ENCODE data around the gene RNF225.

GRCh38 chr19:58398545-58398944 lies 3.1 kb downstream of the RNF225 start:
- TF ChIP-seq SAFB2 (CRISPR knock-in tag; IDR thresholded peaks at IDR 0.05; ENCODE audit: borderline replicate concordance, low read depth) (no peak), ONECUT2 (CRISPR knock-in tag; IDR thresholded peaks at IDR 0.05) (no peak), ZUFSP (CRISPR knock-in tag; IDR thresholded peaks at IDR 0.05; ENCODE audit: borderline replicate concordance) (no peak), SIN3B (IDR thresholded peaks at IDR 0.05; ENCODE audit: low read length) (no peak), ZNF10 (CRISPR knock-in tag; IDR thresholded peaks at IDR 0.05; ENCODE audit: borderline replicate concordance, low read depth) (no peak), ISX (CRISPR knock-in tag; conservative IDR thresholded peaks at IDR 0.05) (no peak), MAFF (IDR thresholded peaks at IDR 0.05; ENCODE audit: low read depth, low read length) (no peak), USF2 (IDR thresholded peaks at IDR 0.05; ENCODE audit: low read depth, low read length) (no peak), USF2 (CRISPR knock-in tag; IDR thresholded peaks at IDR 0.05; ENCODE audit: borderline replicate concordance) (no peak), ZNF282 (IDR thresholded peaks at IDR 0.05; ENCODE audit: partially characterized antibody) (no peak), PHF5A (CRISPR knock-in tag; IDR thresholded peaks at IDR 0.05; ENCODE audit: low read depth, unreplicated experiment) (no peak), NFKBIZ (CRISPR knock-in tag; IDR thresholded peaks at IDR 0.05) (no peak), CHD4 (IDR thresholded peaks at IDR 0.05; ENCODE audit: borderline replicate concordance, low read length) (no peak), IKZF5 (CRISPR knock-in tag; IDR thresholded peaks at IDR 0.05) (no peak), ATF6 (CRISPR knock-in tag; conservative IDR thresholded peaks at IDR 0.05) (no peak)
